ENCODE results near the gene PCNA.

The PCNA gene

GRCh38 chr20:5148581-5148980 is 28.8 kb upstream of the PCNA start:
- Histone ChIP-seq H3K27ac (no peak overlapping the region), H3K4me1 (peaks cover 16% of the 10 kb centered on the region), H3K36me3 (ENCODE audit: control insufficient read depth, insufficient read depth, low read length) (no peaks in the 10 kb centered on the region), H3K79me2 (peaks cover 61% of the 10 kb centered on the region), H3K4me3 (ENCODE audit: low read depth, low read length) (no peak overlapping the region), H3K9me3 (ENCODE audit: control insufficient read depth, low read length) (no peaks in the 10 kb centered on the region), H2AFZ (no peak overlapping the region), H3K9ac (no peak overlapping the region), H3K27me3 (ENCODE audit: control insufficient read depth, insufficient read depth, low read length) (no peaks in the 10 kb centered on the region), H3K4me2 (ENCODE audit: low read length) (no peak overlapping the region)
- no peak for TF ChIP-seq CTCF (IDR thresholded peaks at IDR 0.05)

GRCh38 chr20:5146871-5147592 is 27.3 kb upstream of the PCNA start:
- no peaks in the 10 kb centered on the region for H3K9me3 ChIP-seq (ENCODE audit: control insufficient read depth, low read length)
- no peak overlapping the region for H3K27ac ChIP-seq
- H3K9ac ChIP-seq = no peak overlapping the region
- H3K27me3 ChIP-seq (ENCODE audit: control insufficient read depth, insufficient read depth, low read length) = no peaks in the 10 kb centered on the region
- TF ChIP-seq CTCF (IDR thresholded peaks at IDR 0.05) = no peak
- H3K79me2 ChIP-seq = peaks cover 59% of the 10 kb centered on the region
- peaks cover 16% of the 10 kb centered on the region for H3K4me1 ChIP-seq
- H2AFZ ChIP-seq = no peak overlapping the region
- H3K36me3 ChIP-seq (ENCODE audit: control insufficient read depth, insufficient read depth, low read length) = no peaks in the 10 kb centered on the region
- H3K4me2 ChIP-seq (ENCODE audit: low read length) = no peak overlapping the region
- no peak overlapping the region for H3K4me3 ChIP-seq (ENCODE audit: low read depth, low read length)

GRCh38 chr20:5146099-5146668 is 26.4 kb upstream of the PCNA start:
- Histone ChIP-seq H3K9ac (no peak overlapping the region), H3K4me2 (ENCODE audit: low read length) (no peak overlapping the region), H3K4me1 (peaks cover 16% of the 10 kb centered on the region), H3K27me3 (ENCODE audit: control insufficient read depth, insufficient read depth, low read length) (no peaks in the 10 kb centered on the region), H2AFZ (no peak overlapping the region), H3K36me3 (ENCODE audit: control insufficient read depth, insufficient read depth, low read length) (no peaks in the 10 kb centered on the region), H3K9me3 (ENCODE audit: control insufficient read depth, low read length) (no peaks in the 10 kb centered on the region), H3K79me2 (peaks cover 63% of the 10 kb centered on the region), H3K27ac (no peak overlapping the region), H3K4me3 (ENCODE audit: low read depth, low read length) (no peak overlapping the region)
- TF ChIP-seq CTCF (IDR thresholded peaks at IDR 0.05) = no peak

- Histone ChIP-seq H3K4me3 (ENCODE audit: low read depth, low read length) (no peak overlapping the region), H3K9ac (no peak overlapping the region), H3K79me2 (peaks cover 62% of the 10 kb centered on the region), H3K36me3 (ENCODE audit: control insufficient read depth, insufficient read depth, low read length) (no peaks in the 10 kb centered on the region), H3K27ac (no peak overlapping the region), H3K9me3 (ENCODE audit: control insufficient read depth, low read length) (no peaks in the 10 kb centered on the region), H2AFZ (no peak overlapping the region), H3K4me2 (ENCODE audit: low read length) (no peak overlapping the region), H3K27me3 (ENCODE audit: control insufficient read depth, insufficient read depth, low read length) (no peaks in the 10 kb centered on the region), H3K4me1 (peaks cover 12% of the 10 kb centered on the region)
- TF ChIP-seq CTCF (IDR thresholded peaks at IDR 0.05) = no peak
Observed at GRCh38 chr20:5145365-5146098, 25.8 kb upstream of the PCNA start.

All from parathyroid adenoma (tissue), 2 donors.